K562 (cell line): ENCODE data around the gene EPGN. TPM values are rescaled to one million over a fixed set of nuclear protein-coding genes. Genes with fewer than 3 reads are reported as not detected.

ENCODE experiments used
- CAMTA2 ChIP-seq: fragments of 250-450 bp; sonication (Bioruptor Pico); conservative IDR thresholded peaks from 2 replicates; pipeline ENCODE4 v1.5.1; 2022
- CTBP1 ChIP-seq: fragments of 450-650 bp; IDR thresholded peaks from 2 replicates; pipeline ENCODE4 v1.6.1; 2016; ENCODE audit warnings: borderline replicate concordance
- ESRRB ChIP-seq: fragments of 250-450 bp; sonication (Bioruptor Pico); IDR thresholded peaks from 2 replicates; pipeline ENCODE4 v1.5.0; 2020; ENCODE audit warnings: mild to moderate bottlenecking, moderate library complexity, borderline replicate concordance
- FOXP1 ChIP-seq: sonication (generic); formaldehyde crosslinking; IDR thresholded peaks from 2 replicates; pipeline ENCODE4 v1.8.0; 2022; ENCODE audit warnings: mild to moderate bottlenecking, missing genetic modification reagents
- GATA2 ChIP-seq: sonication (generic); formaldehyde crosslinking; IDR thresholded peaks from 2 replicates; pipeline ENCODE4 v1.4.0; 2020; ENCODE audit warnings: mild to moderate bottlenecking, missing genetic modification reagents
- ILF3 ChIP-seq: fragments of 450-650 bp; IDR thresholded peaks from 2 replicates; pipeline ENCODE4 v1.6.1; 2018; ENCODE audit warnings: antibody characterized with exemption, mild to moderate bottlenecking, moderate library complexity, borderline replicate concordance
- MLLT1 ChIP-seq, 2 experiments: fragments of 450-650 bp; IDR thresholded peaks; 2 replicates each; pipeline ENCODE4 v1.6.1; 2016
- NR2C2 ChIP-seq, 2 experiments: fragments of 200-800 bp in 1 of 2; sonication (Bioruptor generic) in 1 of 2; sonication (generic) in 1 of 2; formaldehyde crosslinking in 1 of 2; IDR thresholded peaks; 2 replicates each; pipeline versions ENCODE4 v1.6.1 to v1.8.0; 2016 to 2022; ENCODE audit warnings: mild to moderate bottlenecking in 1 of 2, missing compliant biosample characterization in 1 of 2, missing genetic modification characterization in 1 of 2, missing genetic modification reagents in 1 of 2
- PTBP1 ChIP-seq: fragments of 200-400 bp; formaldehyde crosslinking; IDR thresholded peaks from 2 replicates; pipeline ENCODE4 v1.6.1; 2017; ENCODE audit warnings: low read depth, low read length
- TAF9B ChIP-seq: fragments of 450-650 bp; IDR thresholded peaks from 2 replicates; pipeline ENCODE4 v1.6.1; 2018; ENCODE audit warnings: mild to moderate bottlenecking; ENCODE audit not compliant: partially characterized antibody
- USF2 ChIP-seq: sonication (generic); formaldehyde crosslinking; IDR thresholded peaks from 2 replicates; pipeline ENCODE4 v1.5.0; 2020; ENCODE audit warnings: missing genetic modification reagents
- ZBTB11 ChIP-seq, 3 experiments: fragments of 200-800 bp in 1 of 3; fragments of 250-450 bp in 1 of 3; fragments of 450-650 bp in 1 of 3; sonication (Bioruptor Pico) in 1 of 3; sonication (Bioruptor generic) in 1 of 3; formaldehyde crosslinking in 1 of 3; IDR thresholded peaks; 2 replicates each; pipeline versions ENCODE4 v1.6.1 to v1.8.0; 2016 to 2022; ENCODE audit warnings: mild to moderate bottlenecking in 2 of 3, missing genetic modification characterization in 2 of 3, missing compliant biosample characterization in 1 of 3, moderate library complexity in 1 of 3
- ZMIZ1 ChIP-seq, 2 experiments: fragments of 150-350 bp in 1 of 2; IDR thresholded peaks; 2 replicates each; pipeline ENCODE4 v1.6.1; 2012 to 2016; ENCODE audit warnings: low read depth in 2 of 2, low read length in 2 of 2, mild to moderate bottlenecking in 1 of 2, moderate library complexity in 1 of 2
- ZNF174 ChIP-seq: fragments of 250-450 bp; sonication (Bioruptor Pico); IDR thresholded peaks from 2 replicates; pipeline ENCODE4 v1.4.0; 2020; ENCODE audit warnings: mild to moderate bottlenecking
- ZNF589 ChIP-seq: fragments of 200-800 bp; sonication (Bioruptor generic); IDR thresholded peaks from 2 replicates; pipeline ENCODE4 v1.6.1; 2016; ENCODE audit warnings: low read depth, missing genetic modification characterization, missing compliant biosample characterization
- polyA plus RNA-seq, 8 experiments: library from polyadenylated mRNA; depleted of rRNA in 4 of 8; stranded (reverse) in 5 of 8; unstranded in 3 of 8; fragments of >200 nt; fragmentation: Nextera tagmentation in 2 of 8; fragmentation: Illumina TruSeq in 1 of 8; extraction: Ambion mirVana in 2 of 8; extraction: Trizol in 1 of 8; gene quantifications; 2 replicates each; pipeline versions ENCODE4 v1.2.1 to v1.2.3, GENCODE V29; 2011 to 2014; ENCODE audit warnings: inconsistent platforms in 1 of 8, missing spikeins in 1 of 8
- total RNA-seq, 7 experiments: library from RNA; depleted of rRNA in 6 of 7; stranded (reverse); fragments of >200 nt in 6 of 7; fragmentation: Illumina TruSeq in 2 of 7; extraction: Trizol in 2 of 7; gene quantifications; 2 replicates each; pipeline versions ENCODE4 v1.2.1 to v1.2.3, GENCODE V29; 2011 to 2021; ENCODE audit warnings: low replicate concordance in 1 of 7

Gene EPGN
- total and polyA plus RNA-seq, 9 of the 15 experiments (the other 6 are each of a cell fraction or from before 2014, with no cell fraction given) = 0.10 to 0.56 TPM; not detected in 7

GRCh38 chr4:74320559-74321118 is 12.4 kb downstream of the EPGN start (continued):
- no peak for TF ChIP-seq ZMIZ1 (IDR thresholded peaks at IDR 0.05; ENCODE audit: low read depth in 2 of 2, low read length in 2 of 2)
- no peak for TF ChIP-seq ZBTB11 (CRISPR knock-in tag; IDR thresholded peaks at IDR 0.05)
- no peak for TF ChIP-seq ESRRB (CRISPR knock-in tag)
- TF ChIP-seq ZNF589 (CRISPR knock-in tag) = no peak
- TF ChIP-seq FOXP1 (CRISPR knock-in tag) = no peak
- TF ChIP-seq PTBP1 = no peak
- TF ChIP-seq GATA2 (CRISPR knock-in tag) = peak; percentile 81
- TF ChIP-seq TAF9B = no peak
- TF ChIP-seq CTBP1 = no peak
- no peak for TF ChIP-seq MLLT1 (IDR thresholded peaks at IDR 0.05)
- no peak for TF ChIP-seq ILF3
- TF ChIP-seq USF2 (CRISPR knock-in tag) = no peak
- no peak for TF ChIP-seq NR2C2 (CRISPR knock-in tag; IDR thresholded peaks at IDR 0.05)
- TF ChIP-seq NR2C2 (tag; IDR thresholded peaks at IDR 0.05) = no peak
- TF ChIP-seq CAMTA2 (CRISPR knock-in tag) = no peak
- no peak for TF ChIP-seq ZNF174 (CRISPR knock-in tag)
